ENCODE data around the gene ALDOC.

Gene ALDOC

DNA sequence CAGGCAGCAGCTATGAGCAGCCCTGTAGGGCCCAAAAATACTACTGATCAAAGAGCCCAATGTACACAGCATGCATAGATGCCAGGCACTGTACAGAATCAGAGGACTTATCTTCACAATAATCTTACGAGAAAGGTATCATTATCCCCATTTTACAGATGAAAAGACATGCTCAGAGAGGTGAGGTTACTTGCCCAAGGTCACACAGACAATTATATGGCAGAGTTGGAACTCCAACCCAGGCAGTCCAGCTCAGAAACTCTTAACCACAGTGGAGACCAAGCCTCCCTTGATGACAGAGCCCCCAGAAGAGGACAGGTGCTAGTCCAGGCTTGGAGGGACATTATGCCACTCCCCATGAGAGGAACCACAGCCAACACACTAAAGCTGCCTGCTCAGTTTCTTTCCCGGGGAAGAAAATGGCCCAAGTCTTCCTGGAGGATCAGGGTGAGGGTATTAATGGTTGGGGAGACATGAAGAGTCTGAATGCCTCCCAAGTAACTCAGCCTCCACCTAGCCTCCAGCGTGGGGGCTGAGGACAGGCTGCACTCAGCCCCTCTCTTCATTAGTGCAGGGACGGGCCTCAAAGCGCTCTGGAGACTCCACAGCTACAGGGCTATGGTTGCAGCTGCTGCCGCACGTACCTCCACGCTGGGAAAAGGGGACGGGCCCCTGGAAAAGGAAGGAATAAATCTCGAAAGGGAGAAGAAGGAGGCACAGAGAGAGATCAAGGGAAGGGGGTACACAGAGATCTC is 25.1 kb downstream of the ALDOC start:
- FAIRE-seq = no peak

DNA sequence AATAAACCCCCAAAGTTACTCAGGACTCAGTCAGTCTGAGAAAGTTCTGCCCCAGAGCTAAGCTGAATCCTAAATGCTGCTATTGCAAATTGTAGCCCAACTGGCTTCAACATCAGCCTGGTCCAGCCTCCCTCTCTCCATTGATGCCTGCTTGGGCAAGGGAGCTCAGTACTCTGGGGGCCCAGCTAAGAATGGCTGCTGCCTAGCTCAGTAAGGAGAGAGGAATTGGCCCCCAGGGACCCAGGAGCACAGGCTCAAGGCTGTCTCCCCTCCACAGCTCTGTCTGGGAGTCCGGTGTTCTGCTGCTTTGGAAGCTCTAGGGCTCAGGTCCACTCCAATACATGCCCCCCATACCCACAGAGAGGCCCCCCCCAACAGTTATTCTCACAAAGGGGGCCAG is 25.8 kb downstream of the ALDOC start:
- no peak for FAIRE-seq

DNA sequence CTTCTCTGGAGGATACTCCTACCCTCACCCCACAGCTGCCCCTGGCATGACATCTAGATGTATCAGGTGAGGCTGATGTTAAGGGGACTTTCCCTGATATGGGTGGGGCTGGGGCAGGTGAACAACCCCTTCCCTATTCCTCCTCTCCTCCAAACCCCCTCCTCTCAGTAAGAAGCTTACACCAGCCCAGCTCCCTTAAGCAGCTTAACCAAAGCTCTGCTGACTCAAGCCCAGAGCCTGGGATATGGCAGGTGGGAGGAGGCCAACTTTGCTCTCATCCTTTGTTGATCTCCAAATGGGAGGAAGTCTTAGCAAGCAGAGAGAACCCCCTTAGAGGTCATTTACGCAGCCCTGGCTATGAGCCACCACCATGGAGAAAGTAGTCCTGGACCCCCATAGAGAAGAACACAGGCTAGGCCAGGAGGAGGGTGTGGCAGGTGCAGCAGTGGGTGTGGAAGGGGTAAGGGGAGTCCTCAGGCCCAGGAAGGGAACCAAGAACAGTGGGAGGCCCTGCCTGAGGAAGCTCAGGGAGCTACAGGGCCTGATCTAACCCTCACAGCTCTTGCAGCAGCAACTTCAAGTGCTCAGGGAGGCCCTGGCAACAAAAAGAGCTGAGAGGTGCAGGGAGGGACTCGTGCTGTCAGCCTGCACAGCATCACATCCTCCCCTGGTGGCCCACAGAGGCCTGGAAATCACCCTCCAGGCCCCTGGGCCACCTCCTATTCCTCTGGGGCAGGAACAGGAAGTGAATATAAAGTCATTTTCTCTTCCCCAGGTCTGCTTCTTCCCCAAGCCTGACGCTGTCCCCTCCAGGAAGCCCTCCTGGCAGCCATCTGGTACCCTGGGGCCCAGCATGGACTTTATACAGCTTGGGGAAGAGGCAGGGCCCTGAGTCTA is 27.2 kb downstream of the ALDOC start:
- no peak for FAIRE-seq

DNA sequence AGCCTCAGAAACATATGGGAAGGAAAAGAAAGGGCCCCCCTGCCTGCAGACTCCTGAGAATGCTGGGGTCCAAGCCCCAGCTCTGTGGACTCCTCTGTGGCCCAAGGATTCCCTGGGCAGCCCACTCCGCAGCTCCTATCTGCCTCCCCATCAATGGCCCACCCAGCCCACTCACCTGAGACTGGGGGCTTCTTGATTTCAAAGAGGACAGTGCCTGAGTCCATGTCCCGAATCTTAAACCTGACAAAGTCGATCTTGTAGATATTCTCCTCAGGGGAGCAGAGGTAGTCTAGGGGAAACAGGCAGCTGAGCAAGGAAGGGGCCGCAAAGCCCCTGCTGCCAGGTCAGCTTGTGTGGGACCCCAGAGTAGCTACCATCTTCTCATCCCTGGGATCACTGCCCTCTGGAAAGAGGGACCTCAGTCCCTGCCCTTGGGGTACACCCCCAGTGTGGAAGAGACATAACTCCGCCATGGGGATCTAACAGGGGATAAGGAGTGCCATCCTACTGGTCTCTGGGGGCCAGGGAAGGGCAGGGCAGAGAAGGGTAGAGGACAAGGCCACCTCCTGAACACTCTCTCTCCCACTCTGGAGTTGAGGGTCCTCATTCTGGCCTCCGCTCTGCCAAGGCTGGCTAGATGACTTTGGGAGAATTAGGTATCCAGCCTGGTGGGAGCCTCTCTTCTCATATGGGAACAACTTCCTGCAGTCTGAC is 28.1 kb downstream of the ALDOC start:
- no peak for FAIRE-seq

DNA sequence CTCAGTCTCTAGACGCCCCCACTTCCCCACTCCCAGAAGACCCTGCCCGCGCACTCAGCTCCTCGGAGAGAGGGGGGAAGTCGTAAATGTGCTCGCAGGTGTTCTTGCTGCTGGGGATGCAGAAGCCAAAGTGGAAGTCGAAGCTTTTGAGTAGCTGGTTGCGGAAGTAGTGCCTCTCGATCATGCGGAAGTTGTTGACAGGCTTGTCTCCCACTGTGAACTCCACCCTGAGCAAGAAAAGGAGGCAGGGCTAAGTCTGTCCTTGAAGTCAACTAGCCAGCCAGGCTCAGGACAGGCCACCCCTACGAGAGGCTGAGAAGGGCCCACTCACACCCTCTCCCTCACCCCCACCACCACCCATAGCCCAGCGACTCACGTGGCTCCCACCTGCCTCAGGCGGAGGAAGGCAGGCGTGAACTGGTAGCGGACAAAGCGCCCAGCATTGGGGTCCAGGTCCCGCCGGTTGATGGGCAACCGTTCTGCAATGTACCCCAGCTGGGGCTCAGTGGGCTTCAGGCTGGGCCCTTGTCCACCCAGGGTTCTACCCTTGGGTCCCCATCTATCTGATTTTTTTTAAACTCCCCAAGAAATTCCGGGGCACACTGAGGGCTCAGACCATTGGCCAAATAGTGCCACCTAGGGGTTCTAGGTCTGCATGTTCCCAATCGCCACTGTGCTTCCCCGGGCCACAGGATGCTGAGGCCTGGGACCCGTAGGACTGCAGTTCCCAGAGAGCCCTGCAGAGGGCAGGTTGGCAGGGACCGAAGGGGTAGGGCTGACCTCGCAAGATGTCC is 28.9 kb downstream of the ALDOC start:
- FAIRE-seq = no peak

DNA sequence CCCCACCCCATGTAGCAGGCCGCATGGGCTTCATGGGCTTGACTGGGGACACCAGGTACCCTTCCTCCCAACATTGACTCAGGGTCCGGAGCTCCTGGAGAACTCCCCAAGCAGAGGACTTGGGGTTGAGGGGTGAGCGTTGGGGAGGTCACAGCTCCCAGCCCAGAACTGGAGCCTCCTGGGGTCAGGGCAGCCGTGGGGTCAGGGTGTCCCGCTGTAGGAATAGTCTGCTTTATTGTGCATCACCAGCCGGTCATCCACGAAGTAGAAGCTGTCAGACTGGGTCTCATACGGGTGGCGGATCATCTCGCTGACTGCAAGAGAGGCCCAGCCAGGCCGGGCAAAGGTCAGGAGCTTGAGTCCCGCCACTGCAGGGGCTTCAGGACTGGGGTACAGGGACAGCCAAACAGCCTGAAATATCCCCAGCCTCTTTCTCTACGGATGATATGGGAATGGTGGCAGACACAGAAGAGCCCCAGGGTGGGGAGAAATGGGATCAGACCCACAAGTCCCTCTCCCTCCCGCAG is 29.5 kb downstream of the ALDOC start:
- no peak for FAIRE-seq

DNA sequence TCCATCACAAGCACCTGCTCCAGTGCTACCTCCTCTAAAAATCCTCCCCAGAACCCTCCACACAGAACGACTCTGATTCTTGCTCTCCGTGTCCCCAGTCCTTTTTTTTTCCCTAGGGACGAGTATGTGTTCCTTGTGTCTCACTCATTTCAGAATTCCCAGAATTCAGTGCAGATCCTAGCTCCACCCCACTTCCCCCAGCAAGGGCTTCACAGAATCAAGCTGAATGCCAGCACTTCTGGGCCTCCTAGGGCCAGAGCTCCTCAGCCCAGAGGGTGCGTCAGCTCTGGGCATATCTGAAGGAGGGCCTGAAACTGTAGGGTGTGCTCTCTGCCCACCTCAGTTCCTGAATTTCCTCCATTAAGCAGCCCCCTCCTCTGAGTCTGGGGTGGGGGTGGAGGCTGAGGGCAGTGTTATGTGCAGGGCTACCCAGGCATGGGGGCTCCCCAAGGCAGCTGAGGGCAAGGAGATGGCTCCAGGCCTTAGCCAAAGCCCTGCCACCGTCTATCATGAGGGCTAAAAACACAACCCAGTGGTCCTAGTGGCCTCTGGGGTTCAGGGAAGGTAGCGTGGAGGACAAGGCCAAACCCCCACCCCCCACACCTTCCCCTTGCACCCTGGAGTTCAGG is 30.8 kb downstream of the ALDOC start:
- FAIRE-seq = no peak

DNA sequence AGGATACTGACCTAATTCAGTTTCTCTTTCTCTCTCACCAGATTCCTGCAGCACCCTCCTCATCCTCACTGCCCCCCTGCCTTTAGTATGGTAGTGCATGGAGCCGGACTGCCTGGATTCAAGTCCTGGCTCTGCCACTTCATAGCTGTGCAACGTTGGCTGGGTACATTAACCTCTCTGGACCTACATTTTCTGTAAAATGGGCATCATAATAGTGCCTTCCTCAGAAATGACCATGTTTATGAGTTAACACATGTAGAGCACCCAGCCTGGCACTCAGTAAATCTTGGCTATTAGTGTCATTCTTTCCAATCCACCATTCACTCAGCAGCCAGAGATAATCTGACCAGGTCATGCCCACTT is 31.6 kb downstream of the ALDOC start:
- FAIRE-seq = no peak

DNA sequence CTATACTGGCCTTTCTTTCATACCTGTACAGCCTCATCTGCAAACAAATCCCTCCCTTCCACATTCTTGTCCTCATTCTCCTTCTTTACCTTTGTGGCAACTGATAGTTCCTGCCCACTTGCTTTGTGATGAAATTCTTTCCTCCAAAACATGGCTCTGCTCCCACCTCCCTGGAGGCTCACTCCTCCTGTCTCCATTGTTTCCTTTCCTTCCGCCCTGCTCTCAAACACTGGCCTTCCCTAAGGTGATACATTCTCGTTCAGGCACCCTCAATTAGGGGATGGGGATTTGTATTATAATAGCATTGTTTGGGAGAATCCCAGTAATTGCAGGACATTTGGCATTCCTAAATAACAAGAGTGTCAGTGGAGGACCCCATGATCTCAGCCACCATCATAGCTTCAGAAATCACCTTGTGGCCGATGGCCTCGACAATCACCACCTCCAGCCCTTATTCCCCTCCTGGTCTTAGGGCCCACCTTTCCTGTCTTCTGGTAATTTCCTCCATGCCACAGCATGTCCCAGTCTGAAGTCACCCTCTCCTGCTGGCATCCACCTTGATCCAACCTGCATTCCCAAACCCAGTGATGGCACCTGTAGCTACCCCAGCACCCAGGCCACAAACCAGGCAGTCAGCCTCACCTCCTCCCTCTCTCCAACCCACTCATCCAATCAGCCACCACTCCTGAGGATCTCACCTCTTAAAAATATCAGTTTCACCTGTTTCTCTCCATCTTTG is 32.1 kb downstream of the ALDOC start:
- no peak for FAIRE-seq

DNA sequence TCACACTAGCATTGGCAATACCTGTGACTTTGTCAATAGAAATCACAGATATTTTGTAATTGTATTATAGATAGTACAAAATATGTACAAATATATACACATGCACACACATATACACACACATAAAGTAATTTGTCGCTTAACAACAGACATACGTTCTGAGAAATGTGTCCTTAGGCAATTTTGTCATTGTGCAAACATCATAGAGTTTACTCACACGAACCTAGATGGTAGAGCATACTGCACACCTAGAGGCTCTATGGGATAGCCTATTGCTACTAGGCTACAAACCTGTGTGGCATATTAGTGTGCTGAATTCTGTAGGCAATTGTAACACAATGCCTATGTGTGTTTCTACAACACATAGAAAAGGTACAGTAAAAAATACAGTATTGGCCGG is 35.3 kb downstream of the ALDOC start:
- FAIRE-seq = no peak

DNA sequence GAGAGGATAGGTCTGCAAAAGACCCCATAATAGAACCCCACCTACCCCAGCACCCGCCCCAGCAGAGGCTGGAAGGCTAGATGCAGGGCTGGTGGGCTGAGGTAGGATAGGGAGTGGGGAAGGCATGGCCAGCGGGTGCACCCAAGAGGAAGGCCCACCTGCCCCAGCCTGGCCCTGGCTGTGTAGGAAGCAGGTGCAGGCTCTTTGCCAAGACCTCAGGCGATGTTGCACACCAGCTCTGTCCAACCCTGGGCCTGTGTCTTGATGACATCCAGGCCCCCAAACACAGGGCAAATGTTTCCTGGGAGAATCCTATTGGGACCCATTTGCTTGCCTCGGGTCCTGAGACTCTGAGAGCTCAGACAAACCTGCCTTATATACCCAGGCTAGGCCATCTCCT is 36.5 kb downstream of the ALDOC start:
- FAIRE-seq = no peak

DNA sequence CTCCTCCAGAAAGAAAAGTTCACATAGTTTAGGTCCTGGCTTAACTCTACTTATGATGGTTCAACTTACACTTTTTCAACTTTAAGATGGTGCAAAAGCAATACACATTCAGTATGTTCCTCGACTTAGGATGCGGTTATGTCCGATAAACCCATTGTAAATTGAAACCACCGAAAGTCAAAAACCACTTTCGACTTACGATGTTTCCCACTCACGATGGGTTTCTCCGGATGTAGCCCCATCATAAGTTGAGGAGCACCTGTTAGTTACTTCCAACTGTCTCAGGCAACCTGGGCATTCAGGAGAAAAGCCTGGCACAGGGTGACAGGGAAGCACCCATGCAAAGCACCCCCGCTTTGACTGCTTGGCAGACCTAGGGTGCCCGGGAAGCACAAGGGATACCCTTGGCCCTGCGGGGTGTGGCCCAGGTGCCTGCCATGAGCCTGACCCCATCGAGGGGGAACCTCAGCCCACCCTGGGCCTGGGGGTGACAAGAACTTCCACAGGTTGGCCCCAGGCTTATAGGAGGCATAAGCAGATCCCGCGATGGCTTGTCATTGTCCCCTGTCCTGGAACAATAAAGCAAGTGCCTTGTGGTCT is 38.3 kb downstream of the ALDOC start:
- no peak for FAIRE-seq

DNA sequence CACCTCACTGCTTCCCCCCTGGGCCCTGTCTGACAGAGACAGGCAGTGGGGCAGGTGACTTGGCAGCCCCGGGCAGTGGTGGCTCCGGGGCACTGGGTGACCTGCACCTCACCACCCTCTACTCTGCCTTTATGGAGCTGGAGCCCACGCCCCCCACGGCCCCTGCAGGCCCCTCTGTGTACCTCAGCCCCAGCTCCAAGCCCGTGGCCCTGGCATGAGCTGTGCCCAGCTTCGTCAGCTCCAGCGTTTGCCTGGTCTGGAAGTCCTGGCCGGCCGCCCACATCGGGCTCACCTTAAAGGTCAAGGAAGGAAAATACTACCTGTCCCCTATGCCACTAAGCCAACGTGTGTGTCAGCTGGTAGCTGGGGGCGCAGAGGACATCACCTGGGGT is 39.5 kb downstream of the ALDOC start:
- FAIRE-seq = no peak

DNA sequence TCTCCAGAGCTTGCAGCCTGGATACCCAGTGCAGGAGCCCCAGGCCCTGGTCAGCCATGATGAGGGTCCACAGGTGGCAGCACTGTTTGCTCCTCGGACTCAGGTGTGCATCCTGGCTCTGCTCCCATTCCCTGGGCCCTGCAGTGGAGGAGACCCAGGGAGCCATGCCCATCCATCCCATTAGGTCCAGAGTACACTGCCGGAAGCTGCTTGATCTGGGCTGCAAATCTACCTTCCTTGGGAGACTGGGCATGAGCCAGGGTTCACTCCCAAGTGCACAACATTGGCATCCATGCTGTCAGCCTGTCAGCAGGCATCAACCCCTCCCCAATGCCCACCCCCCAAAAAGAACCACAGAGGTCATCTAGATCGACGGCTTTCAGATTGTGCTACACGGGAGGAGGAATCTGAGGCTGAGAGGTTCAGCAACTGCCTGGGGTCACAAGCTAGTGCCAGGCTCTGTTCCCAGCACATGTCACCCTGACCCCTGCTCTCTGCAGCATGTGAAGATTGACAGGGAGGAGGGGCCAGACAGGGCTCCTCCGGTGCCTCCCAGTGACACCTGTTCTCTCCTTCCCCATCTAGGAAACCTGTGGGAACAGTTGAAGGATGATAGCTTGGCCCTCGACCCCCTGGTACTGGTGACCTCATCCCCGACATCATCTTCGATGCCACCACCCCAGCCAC is 40.0 kb downstream of the ALDOC start:
- no peak for FAIRE-seq

DNA sequence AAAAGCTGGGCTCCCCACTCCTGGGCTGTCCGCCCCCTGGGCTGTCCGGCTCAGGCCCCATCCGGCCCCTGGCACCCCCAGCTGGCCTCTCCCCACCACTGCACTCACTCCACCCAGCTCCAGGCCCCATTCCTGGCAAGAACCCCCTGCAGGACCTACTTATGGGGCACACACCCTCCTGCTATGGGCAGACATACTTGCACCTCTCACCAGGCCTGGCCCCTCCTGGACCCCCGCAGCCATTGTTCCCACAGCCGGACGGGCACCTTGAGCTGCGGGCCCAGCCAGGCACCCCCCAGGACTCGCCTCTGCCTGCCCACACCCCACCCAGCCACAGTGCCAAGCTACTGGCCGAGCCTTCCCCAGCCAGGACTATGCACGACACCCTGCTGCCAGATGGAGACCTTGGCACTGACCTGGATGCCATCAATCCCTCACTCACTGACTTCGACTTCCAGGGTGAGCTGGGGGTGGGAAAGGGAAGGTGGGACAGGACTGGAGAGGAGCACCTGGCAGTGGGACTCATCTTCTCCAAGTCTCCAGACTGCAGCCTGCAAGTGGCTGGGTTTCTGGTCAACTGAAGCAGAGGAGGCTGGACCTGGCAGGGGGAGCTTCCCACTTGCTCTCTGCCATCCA is 41.8 kb downstream of the ALDOC start:
- FAIRE-seq = no peak

DNA sequence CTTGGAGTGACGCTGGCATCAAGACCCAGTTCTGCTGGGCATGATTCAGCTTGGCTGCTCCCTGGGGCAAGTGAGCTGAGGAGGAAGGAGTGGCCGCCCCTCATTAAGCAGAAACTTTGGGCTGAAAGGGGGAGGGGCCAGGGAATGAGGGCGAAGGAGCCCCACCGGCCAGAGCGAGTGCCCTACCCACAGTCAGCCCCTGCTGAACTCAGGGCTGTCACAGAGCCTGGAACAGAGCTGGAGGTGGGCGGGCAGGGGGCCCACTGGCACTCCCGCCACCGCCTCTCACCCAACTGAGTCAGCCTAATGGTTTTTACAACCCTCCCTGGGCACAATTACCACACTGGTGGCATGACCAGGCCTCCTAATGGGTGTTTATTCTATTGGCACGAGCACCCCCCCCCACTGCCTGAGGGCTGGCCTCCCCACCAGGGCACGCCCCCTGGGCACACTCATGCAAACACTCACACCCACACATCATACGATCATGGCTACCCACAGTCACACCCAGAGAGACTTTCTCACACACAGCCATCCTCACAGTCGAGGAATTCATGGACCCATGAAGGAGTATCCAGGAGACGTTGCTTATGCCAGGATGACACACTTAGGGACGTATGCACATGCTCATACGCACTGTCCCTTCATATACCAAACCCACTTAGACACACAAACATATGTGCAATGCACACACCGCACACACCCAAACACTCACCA is 43.4 kb downstream of the ALDOC start:
- no peak for FAIRE-seq

DNA sequence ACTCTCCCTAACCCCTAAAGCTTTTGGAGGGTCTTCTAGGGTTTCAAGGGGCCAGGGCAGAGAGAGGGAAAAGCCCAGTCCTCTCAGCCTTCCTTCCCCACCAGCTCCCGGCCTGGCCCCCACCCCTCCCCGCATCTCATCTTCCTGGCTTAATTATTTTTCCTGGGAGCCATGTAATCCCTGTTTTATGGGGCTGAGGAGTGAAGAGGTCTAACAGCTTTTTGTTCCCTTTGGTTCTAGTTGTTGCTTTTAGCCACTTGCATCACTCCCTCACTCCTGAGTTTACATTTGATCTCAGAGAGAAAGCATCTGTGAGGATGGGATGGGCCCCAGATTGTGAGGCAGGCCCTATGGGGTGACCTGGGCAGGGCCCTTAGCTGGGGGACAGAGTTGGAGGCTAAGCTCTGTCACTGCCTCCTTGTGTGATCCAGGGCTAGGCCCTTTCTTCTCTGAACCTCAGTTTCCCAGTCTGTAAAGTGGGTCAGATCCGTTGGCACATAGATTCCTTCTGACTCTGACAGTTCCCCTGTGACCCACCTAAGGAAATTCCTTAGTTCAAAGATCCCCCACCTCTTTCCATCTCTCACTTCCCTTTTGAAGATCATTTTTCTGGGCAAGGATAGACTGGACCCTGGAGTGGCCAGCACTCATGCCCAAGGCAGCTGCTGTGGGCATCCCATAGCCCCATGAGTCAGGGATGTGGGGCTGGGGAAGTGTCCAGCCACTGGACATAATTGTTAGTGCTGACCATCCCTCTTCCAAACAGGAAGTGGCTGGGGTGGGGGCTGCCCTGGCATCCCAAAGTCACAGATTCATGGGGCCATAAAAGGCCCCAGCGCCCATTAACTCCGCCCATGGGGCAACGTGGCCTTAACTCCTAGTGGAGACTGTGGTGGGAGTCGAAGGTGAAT is 44.4 kb downstream of the ALDOC start:
- no peak for FAIRE-seq

DNA sequence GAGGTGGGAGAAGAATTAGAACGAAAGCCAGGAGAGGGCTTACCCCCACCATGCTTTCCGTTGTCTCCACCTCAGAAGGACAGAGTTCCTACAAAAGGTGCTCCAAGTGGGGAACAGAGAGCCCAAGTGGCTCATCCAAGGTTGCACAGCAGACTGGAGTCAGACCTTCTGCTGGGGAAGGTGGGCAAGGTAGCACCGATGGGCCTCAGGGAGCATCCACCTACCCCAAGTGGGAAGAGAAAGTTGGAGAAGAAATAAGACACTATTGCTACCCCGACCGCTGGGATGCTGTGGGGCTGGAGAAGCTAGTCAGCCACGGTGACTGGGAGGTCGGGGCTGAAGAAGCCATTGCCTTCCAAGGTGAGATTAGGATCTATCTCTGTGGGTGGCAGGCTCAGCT is 45.8 kb downstream of the ALDOC start:
- FAIRE-seq = no peak

Data from colon (tissue), 2 donors.